GM19395 (cell line): Measurements from ENCODE around the gene ERGIC1.
A peak's percentile ranks its signal among the peaks of the same experiment; 100 is the strongest.

Experiments
- ATAC-seq: cut with Tn5 transposase; IDR thresholded peaks from one replicate; pipeline ENCODE4 v1.9.1; 2021; ENCODE audit warnings: mild to moderate bottlenecking, moderate library complexity; ENCODE audit not compliant: unreplicated experiment

ERGIC1 gene

DNA sequence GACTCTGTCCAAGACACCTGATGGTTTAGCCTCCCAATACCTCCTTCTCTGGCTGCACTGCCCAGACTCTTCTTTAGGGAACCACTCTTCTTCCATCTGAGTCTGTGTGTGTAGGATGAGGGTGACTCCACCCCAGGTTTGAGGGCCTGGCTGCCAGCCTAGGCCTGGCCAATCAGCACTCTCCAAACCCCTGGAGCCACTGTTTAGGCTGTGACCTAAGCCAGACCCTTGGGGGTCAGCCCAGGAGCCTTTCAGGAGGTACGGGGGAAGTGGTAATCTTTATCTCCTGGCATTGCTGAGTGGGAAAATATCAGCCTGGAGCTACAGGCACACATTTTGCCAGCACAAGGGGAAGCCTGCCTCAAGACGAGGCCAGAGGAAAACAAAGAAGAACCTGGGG, 6.2 kb upstream of the ERGIC1 start:
- no peak for ATAC-seq

DNA sequence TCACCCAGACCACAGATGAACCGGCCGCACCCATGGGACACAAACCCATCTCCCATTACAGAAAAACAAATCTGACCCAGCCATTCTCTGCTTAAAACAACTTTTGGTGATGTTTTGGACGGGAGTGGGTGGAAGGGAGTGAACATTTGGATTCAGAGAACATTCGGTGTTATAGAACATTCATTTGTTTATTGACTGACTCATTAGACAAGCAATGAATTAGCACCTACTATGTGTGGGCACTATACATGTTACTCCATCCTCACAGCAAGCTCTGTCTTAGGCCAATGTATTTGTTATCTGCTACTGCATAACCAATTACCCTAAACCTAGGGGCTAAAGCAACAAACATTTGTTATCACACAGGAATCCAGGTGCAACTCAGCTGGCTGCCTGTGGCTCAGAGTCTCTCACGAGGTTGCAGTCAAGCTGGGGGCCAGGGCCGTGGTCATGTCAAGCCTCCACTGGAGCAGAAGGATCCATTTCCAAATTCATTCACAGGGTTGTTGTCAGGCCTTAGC, 5.1 kb upstream of the ERGIC1 start:
- ATAC-seq, result no peak

DNA sequence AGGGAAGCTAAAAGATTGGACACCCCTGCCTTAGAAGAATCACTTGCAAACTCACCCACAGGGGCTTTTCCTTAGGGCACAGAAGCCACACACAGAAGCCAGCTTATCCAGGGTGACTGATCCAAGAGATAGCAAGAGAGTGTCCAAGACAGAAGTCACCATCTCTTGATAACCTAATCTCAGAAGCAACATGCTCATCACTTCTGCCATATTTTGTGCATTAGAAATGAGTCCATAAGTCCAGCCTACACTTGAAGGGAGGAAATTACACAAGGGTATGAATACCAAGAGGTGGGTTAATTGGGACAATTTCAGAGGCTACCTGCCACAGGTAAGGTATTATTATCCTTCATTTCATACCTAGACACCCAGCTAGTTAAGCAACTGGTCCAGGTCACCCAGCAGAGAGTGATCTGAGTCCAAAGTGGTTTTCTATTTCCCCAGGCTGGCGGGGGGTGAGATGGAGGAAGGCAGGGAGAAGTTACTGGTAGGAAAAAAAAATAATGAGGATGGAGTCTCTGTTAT, 3.7 kb upstream of the ERGIC1 start:
- ATAC-seq, result no peak

- no peak for ATAC-seq
Observed at GRCh38 chr5:172830876-172831662, 3.0 kb upstream of the ERGIC1 start.

- ATAC-seq, result no peak
Observed at GRCh38 chr5:172832383-172833315, 1.4 kb upstream of the ERGIC1 start.

DNA sequence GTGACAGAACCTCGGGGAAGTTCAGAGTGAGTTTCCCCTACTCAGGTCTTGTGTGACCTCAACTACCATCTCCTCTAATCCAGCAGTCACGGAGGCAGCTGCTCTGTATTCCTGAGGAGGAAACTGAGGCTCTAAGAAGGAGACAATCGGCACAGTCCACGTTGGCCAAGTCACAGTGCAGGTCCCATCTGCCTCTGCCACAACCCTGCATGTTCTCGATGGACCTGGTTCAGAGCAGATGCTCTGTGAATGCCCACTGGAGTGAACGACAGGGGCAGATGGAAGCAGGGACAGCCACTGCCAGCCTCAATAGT, 722 bp upstream of the ERGIC1 start:
- no peak for ATAC-seq

GRCh38 chr5:172834415-172835289, 601 bp downstream of the ERGIC1 start:
- peak; percentile 27 for ATAC-seq

- no peak for ATAC-seq
Observed at GRCh38 chr5:172835290-172835993, 1.4 kb downstream of the ERGIC1 start.

DNA sequence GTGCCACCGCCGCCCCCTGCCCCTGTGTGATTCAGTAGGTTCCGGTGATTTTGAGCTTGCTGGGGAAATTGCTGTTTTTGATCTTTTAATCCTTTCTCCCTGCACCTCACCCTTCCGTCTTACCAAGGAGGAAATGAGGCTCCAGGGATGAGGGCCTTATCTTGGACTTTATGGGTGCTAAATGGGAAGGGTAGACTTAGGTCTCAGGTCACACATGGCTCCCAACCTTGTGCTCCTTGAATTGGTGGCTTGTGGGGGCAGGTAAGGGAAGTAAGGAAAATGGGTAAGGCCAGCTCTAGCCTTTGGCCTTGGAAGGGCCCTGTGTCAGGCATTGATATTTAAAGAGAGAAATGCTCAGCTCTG, 1.9 kb downstream of the ERGIC1 start:
- ATAC-seq, result no peak

- peak; percentile 81 for ATAC-seq
Observed at GRCh38 chr5:172837640-172838039, 3.6 kb downstream of the ERGIC1 start.

DNA sequence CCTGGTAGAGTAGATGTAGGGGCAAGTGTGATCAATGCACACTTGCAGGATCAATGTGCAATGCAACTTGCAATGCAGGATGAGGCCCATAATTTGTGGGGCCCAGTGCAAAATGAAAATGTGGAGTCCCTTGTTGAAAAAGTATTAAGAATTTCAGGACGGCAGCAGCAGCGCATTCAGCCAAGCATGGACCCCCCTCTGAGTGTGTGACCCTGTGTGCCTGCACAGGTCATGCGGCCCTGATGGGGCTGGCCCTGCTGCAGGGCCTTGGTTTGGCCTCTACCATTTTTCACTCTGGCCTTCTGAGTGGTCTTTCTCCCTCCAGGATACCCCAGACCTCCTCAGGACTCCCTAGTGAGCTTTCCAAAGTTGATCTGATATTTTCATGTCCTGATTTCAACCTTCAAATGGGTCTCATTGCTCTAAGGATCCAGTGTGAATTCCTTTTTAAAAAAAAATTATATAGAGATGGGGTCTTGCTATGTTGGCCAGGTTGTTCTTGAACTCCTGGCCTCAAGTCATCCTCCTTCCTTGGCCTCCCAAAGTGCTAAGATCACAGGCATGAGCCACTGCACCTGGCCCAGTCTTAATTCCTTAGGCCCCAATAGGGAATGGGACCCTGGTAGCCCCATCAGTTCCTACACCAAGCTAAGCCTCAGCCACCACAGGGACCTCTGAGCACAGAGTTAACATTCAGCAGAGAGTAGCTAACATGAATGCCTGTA, 4.3 kb downstream of the ERGIC1 start:
- no peak for ATAC-seq

DNA sequence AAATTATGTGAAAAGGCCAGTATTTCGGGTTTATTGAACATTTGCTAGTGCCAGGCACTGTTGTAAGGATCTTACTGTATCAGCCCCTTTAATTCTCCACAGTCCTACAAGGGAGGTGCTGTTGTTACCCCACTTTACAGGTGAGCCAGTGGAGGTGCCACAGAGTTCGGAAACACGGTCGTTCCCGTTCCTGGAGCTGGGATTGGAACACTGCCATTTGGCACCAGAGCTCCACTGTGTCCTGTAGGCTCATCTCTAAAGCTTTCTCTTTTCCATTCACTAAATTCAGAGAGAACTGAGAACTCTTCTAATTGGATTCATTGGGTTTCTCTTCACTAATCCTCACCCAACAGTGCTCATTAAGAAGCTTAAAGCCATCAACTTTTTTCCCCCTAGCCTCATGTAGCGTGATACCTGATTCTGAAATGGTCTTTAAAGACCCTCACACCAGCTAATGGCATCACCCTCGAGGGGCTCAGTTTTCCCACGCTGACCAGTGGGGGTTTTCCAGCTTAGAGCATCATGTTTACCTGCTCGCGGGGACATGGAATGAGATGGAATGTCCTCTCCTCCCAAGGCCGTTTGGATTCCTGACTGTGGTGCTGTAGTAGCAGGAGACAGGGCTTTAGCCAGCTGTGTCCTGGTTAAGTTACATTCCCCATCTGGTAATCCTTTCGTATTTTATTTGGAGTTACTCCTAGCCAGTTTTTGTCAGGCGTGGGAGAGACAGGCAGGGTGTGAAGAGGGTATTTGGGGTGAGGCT, 5.8 kb downstream of the ERGIC1 start:
- no peak for ATAC-seq

- no peak for ATAC-seq
Observed at GRCh38 chr5:172840432-172841154, 6.5 kb downstream of the ERGIC1 start.

- no peak for ATAC-seq
Observed at GRCh38 chr5:172841256-172841655, 7.2 kb downstream of the ERGIC1 start.

GRCh38 chr5:172843825-172844576, 9.9 kb downstream of the ERGIC1 start:
- no peak for ATAC-seq

DNA sequence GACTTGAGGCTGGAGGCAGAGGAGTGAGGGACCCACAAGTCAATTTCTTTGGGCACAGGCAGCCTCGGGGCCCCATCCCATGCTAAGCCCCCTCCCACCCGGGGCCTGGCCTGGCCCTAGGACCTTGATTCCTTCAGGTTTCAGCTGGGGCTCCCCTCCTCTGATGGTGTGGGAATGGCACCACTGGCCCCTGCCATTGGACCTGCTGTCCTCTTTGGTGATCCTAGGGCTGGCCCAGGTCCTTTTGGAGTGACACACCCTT, 10.5 kb downstream of the ERGIC1 start:
- ATAC-seq, result no peak

- ATAC-seq, result no peak
Observed at GRCh38 chr5:172845154-172845553, 11.1 kb downstream of the ERGIC1 start.

DNA sequence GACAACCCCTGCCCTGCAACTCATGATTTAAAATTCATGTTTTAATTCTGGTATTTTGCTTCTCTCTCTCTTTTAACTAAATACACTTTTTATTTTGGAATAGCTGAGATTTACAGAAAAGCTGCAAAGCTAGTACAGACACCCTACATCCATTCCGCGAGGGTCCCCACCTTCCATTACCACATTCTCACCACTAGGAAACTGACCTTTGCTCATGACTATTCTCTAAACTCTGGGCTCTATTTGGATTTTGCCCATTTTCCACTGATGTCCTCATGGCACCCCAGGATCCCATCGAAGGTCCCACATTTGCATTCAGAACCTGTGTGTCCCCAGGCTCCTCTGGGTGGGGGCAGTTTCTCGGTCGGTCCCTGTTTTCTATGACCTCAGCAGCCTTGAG, 11.5 kb downstream of the ERGIC1 start:
- no peak for ATAC-seq
